Adipocyte (in vitro differentiated cells): ENCODE measurements around the gene IRGM.
"Not testable (repeated sequence)": the region's sequence is repeated elsewhere in the genome, so short reads cannot be mapped to it uniquely, and the experiment has no call there.

Source experiments
- DNase-seq: peaks from one replicate; pipeline ENCODE4 v3.0.0-alpha.2; 2015; ENCODE audit warnings: low read depth
- H3K27me3 ChIP-seq: replicated peaks from 2 replicates; pipeline ENCODE4 v1.7.0; 2013; ENCODE audit warnings: mild to moderate bottlenecking, low read length, moderate library complexity; ENCODE audit not compliant: control insufficient read depth, insufficient read depth
- H3K36me3 ChIP-seq: 2 replicates; pipeline ENCODE4 v1.7.0; 2013; ENCODE audit warnings: low read length, mild to moderate bottlenecking, moderate library complexity; ENCODE audit not compliant: control insufficient read depth, insufficient read depth, severe bottlenecking
- H3K4me1 ChIP-seq: 2 replicates; pipeline ENCODE4 v1.7.0; 2013; ENCODE audit warnings: mild to moderate bottlenecking, low read length, moderate library complexity; ENCODE audit not compliant: control insufficient read depth, insufficient read depth
- H3K4me3 ChIP-seq: 2 replicates; pipeline ENCODE4 v1.7.0; 2013; ENCODE audit warnings: mild to moderate bottlenecking, low read length, moderate library complexity
- H3K9ac ChIP-seq: 2 replicates; pipeline ENCODE4 v1.7.0; 2013; ENCODE audit warnings: mild to moderate bottlenecking, low read length, moderate library complexity
- H3K9me3 ChIP-seq: 2 replicates; pipeline ENCODE4 v1.7.0; 2013; ENCODE audit warnings: mild to moderate bottlenecking, low read length, moderate library complexity; ENCODE audit not compliant: control insufficient read depth

The IRGM gene

GRCh38 chr5:150846308-150846653 lies at the start of gene IRGM:
IRGM (plus strand) TSS chr5:150846521; CDS start chr5:150848124, 1,603 bp downstream.
- H3K4me3 ChIP-seq, H3K36me3 ChIP-seq, H3K9ac ChIP-seq, H3K9me3 ChIP-seq, H3K27me3 ChIP-seq, DNase-seq, H3K4me1 ChIP-seq: not testable (repeated sequence)

- H3K4me1 ChIP-seq: peaks cover 41% of the 10 kb centered on the region
- no peaks in the 10 kb centered on the region for H3K9me3 ChIP-seq
- no peak overlapping the region for H3K4me3 ChIP-seq
- no peak overlapping the region for H3K9ac ChIP-seq
- no peak for DNase-seq
- peaks cover 58% of the 10 kb centered on the region for H3K36me3 ChIP-seq
- H3K27me3 ChIP-seq: no peaks in the 10 kb centered on the region
These were observed 48.9 kb upstream of the IRGM start for GRCh38 chr5:150797384-150797783.

- peak; percentile 78 for DNase-seq
- peaks cover 28% of the 10 kb centered on the region for H3K4me1 ChIP-seq
- H3K36me3 ChIP-seq: peaks cover 37% of the 10 kb centered on the region
- H3K9me3 ChIP-seq: no peaks in the 10 kb centered on the region
- peak overlapping the region; percentile 68 for H3K4me3 ChIP-seq
- H3K9ac ChIP-seq: peak overlapping the region; percentile 79
- H3K27me3 ChIP-seq: no peaks in the 10 kb centered on the region
These were observed 45.0 kb upstream of the IRGM start for GRCh38 chr5:150801117-150801927.

GRCh38 chr5:150804388-150804787 lies 41.9 kb upstream of the IRGM start:
- H3K9ac ChIP-seq: no peak overlapping the region
- no peak overlapping the region for H3K4me3 ChIP-seq
- H3K4me1 ChIP-seq: peaks cover 19% of the 10 kb centered on the region
- H3K36me3 ChIP-seq: peaks cover 9% of the 10 kb centered on the region
- no peaks in the 10 kb centered on the region for H3K9me3 ChIP-seq
- no peaks in the 10 kb centered on the region for H3K27me3 ChIP-seq
- no peak for DNase-seq

GRCh38 chr5:150809363-150809762 lies 37.0 kb upstream of the IRGM start:
- no peaks in the 10 kb centered on the region for H3K27me3 ChIP-seq
- no peaks in the 10 kb centered on the region for H3K4me1 ChIP-seq
- peaks cover under 1% of the 10 kb centered on the region for H3K9me3 ChIP-seq
- no peak overlapping the region for H3K9ac ChIP-seq
- no peak overlapping the region for H3K4me3 ChIP-seq
- no peak for DNase-seq
- H3K36me3 ChIP-seq: no peaks in the 10 kb centered on the region

GRCh38 chr5:150815010-150815409 lies 31.3 kb upstream of the IRGM start:
- DNase-seq: no peak
- H3K36me3 ChIP-seq: no peaks in the 10 kb centered on the region

GRCh38 chr5:150816946-150817345 lies 29.4 kb upstream of the IRGM start:
- DNase-seq: no peak
- Histone ChIP-seq H3K9me3 (peaks cover 30% of the 10 kb centered on the region), H3K4me1 (no peaks in the 10 kb centered on the region), H3K4me3 (no peak overlapping the region), H3K27me3 (no peaks in the 10 kb centered on the region), H3K36me3 (no peaks in the 10 kb centered on the region), H3K9ac (no peak overlapping the region)

More at GRCh38 chr5:150815010-150815409, 31.3 kb upstream of the IRGM start:
- Histone ChIP-seq H3K9ac (no peak overlapping the region), H3K4me1 (no peaks in the 10 kb centered on the region), H3K9me3 (peaks cover 25% of the 10 kb centered on the region), H3K4me3 (no peak overlapping the region), H3K27me3 (no peaks in the 10 kb centered on the region)

- Histone ChIP-seq H3K9me3 (peaks cover 33% of the 10 kb centered on the region), H3K9ac (no peak overlapping the region), H3K36me3 (no peaks in the 10 kb centered on the region), H3K4me1 (peaks cover 3% of the 10 kb centered on the region), H3K4me3 (no peak overlapping the region), H3K27me3 (no peaks in the 10 kb centered on the region)
- DNase-seq: no peak
These were observed 16.6 kb upstream of the IRGM start for GRCh38 chr5:150829744-150830143.

GRCh38 chr5:150831821-150832220 lies 14.5 kb upstream of the IRGM start:
- not testable (repeated sequence) for H3K36me3 ChIP-seq, H3K4me1 ChIP-seq, DNase-seq, H3K27me3 ChIP-seq, H3K9ac ChIP-seq
- peak overlapping the region; percentile 54 for H3K4me3 ChIP-seq
- H3K9me3 ChIP-seq: peaks cover 34% of the 10 kb centered on the region

GRCh38 chr5:150836064-150836463 lies 10.3 kb upstream of the IRGM start:
- H3K9ac ChIP-seq: no peak overlapping the region
- no peaks in the 10 kb centered on the region for H3K36me3 ChIP-seq
- H3K9me3 ChIP-seq: peaks cover 36% of the 10 kb centered on the region
- H3K4me1 ChIP-seq: no peaks in the 10 kb centered on the region
- H3K4me3 ChIP-seq: no peak overlapping the region
- DNase-seq: no peak
- no peaks in the 10 kb centered on the region for H3K27me3 ChIP-seq

- H3K9ac ChIP-seq: no peak overlapping the region
- no peaks in the 10 kb centered on the region for H3K4me1 ChIP-seq
- H3K4me3 ChIP-seq: no peak overlapping the region
- H3K9me3 ChIP-seq: peaks cover 30% of the 10 kb centered on the region
- H3K36me3 ChIP-seq: no peaks in the 10 kb centered on the region
- DNase-seq: no peak
- H3K27me3 ChIP-seq: no peaks in the 10 kb centered on the region
These were observed 9.6 kb upstream of the IRGM start for GRCh38 chr5:150836703-150837102.
